Measurements from ENCODE around the gene APRT.

APRT gene

DNA sequence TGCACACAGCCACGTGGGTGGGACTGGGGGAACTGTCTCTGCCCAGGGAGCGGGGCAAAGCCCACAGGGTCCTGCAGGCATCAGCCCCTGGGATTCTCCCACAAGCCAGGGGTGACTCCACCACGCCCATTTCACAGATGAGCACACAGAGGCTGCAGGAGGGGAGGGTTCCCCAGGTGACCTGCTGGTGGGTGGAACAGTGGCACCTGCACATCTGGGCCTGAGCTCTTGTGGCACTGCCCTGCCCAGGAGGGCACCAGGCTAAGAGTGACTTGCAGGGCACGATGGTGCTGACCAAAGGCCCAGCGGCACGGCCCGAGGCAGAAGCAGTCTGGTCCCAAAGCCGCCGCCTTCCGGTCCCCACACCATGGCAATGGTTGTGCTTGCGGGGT lies 50.6 kb downstream of the APRT start:
- Histone ChIP-seq H3K36me3 (ENCODE audit: insufficient read depth, low read length) (no peaks in the 10 kb centered on the region), H3K9me3 (ENCODE audit: low read length) (no peaks in the 10 kb centered on the region), H2AFZ (ENCODE audit: low read length) (no peak overlapping the region), H3K9me2 (ENCODE audit: low read depth, low read length) (no peaks in the 10 kb centered on the region), H3K4me2 (ENCODE audit: low read length) (no peak overlapping the region), H3K9ac (ENCODE audit: low read length) (no peak overlapping the region), H3K27me3 (ENCODE audit: insufficient read depth, low read length) (peaks cover 36% of the 10 kb centered on the region), H4K20me1 (ENCODE audit: insufficient read depth, low read length) (no peaks in the 10 kb centered on the region), H3K27ac (ENCODE audit: low read depth, low read length, poor library complexity, severe bottlenecking) (no peak overlapping the region), H3K4me3 (ENCODE audit: low read depth, low read length, poor library complexity, severe bottlenecking) (no peak overlapping the region), H3K79me2 (ENCODE audit: insufficient read depth, low read length) (no peaks in the 10 kb centered on the region), H3K4me1 (ENCODE audit: insufficient read depth, low read length, severe bottlenecking) (no peaks in the 10 kb centered on the region), H3F3A (ENCODE audit: insufficient read depth, low read length) (no peaks in the 10 kb centered on the region)
- TF ChIP-seq EZH2 (IDR thresholded peaks at IDR 0.05; ENCODE audit: borderline replicate concordance, low read length) = no peak
- TF ChIP-seq, protein P1, sequence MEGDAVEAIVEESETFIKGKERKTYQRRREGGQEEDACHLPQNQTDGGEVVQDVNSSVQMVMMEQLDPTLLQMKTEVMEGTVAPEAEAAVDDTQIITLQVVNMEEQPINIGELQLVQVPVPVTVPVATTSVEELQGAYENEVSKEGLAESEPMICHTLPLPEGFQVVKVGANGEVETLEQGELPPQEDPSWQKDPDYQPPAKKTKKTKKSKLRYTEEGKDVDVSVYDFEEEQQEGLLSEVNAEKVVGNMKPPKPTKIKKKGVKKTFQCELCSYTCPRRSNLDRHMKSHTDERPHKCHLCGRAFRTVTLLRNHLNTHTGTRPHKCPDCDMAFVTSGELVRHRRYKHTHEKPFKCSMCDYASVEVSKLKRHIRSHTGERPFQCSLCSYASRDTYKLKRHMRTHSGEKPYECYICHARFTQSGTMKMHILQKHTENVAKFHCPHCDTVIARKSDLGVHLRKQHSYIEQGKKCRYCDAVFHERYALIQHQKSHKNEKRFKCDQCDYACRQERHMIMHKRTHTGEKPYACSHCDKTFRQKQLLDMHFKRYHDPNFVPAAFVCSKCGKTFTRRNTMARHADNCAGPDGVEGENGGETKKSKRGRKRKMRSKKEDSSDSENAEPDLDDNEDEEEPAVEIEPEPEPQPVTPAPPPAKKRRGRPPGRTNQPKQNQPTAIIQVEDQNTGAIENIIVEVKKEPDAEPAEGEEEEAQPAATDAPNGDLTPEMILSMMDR (IDR thresholded peaks at IDR 0.05; ENCODE audit: low read length) = no peak

DNA sequence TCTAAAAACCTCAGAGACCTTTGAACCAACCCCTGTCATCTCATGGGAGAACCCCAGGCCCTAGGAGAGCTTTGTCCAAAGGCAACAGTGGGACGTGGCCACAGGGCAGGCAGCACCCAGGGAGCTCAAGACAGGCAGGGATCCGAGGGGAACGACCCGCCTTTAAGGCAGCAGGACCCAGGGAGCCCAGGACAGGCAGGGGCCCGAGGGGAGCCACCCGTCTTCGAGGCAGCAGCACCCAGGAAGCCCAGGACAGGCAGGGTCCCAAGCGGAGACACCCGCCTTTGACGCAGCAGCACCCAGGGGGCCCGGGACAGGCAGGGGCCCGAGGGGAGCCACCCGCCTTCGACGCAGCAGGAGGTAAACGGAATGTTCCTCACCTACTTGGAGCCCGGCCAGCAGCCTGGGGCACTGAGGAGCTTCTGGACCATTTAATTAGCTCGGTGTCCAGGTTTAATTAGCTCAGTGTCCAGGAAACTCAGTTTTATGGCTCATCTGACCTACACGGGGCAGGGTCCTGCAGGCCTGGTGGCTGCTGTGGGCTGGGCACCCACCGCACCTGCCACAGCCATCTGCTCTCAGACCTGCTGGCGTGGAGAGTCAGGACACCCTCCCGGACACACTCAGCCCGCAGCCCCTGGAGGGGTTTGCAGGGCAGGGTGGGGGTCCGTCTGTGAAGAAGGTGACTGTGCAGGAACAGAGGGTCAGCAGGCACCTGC lies 51.1 kb downstream of the APRT start:
- H3K4me1 ChIP-seq (ENCODE audit: insufficient read depth, low read length, severe bottlenecking) = no peaks in the 10 kb centered on the region
- H3K27ac ChIP-seq (ENCODE audit: low read depth, low read length, poor library complexity, severe bottlenecking) = no peak overlapping the region
- no peak overlapping the region for H3K4me2 ChIP-seq (ENCODE audit: low read length)
- no peaks in the 10 kb centered on the region for H4K20me1 ChIP-seq (ENCODE audit: insufficient read depth, low read length)
- no peak overlapping the region for H3K9ac ChIP-seq (ENCODE audit: low read length)
- no peaks in the 10 kb centered on the region for H3K36me3 ChIP-seq (ENCODE audit: insufficient read depth, low read length)
- H2AFZ ChIP-seq (ENCODE audit: low read length) = no peak overlapping the region
- H3K9me2 ChIP-seq (ENCODE audit: low read depth, low read length) = no peaks in the 10 kb centered on the region
- peaks cover 36% of the 10 kb centered on the region for H3K27me3 ChIP-seq (ENCODE audit: insufficient read depth, low read length)
- no peaks in the 10 kb centered on the region for H3F3A ChIP-seq (ENCODE audit: insufficient read depth, low read length)
- no peaks in the 10 kb centered on the region for H3K9me3 ChIP-seq (ENCODE audit: low read length)
- H3K79me2 ChIP-seq (ENCODE audit: insufficient read depth, low read length) = no peaks in the 10 kb centered on the region
- H3K4me3 ChIP-seq (ENCODE audit: low read depth, low read length, poor library complexity, severe bottlenecking) = no peak overlapping the region
- TF ChIP-seq, protein P1 (IDR thresholded peaks at IDR 0.05; ENCODE audit: low read length) = no peak
- no peak for TF ChIP-seq EZH2 (IDR thresholded peaks at IDR 0.05; ENCODE audit: borderline replicate concordance, low read length)

DNA sequence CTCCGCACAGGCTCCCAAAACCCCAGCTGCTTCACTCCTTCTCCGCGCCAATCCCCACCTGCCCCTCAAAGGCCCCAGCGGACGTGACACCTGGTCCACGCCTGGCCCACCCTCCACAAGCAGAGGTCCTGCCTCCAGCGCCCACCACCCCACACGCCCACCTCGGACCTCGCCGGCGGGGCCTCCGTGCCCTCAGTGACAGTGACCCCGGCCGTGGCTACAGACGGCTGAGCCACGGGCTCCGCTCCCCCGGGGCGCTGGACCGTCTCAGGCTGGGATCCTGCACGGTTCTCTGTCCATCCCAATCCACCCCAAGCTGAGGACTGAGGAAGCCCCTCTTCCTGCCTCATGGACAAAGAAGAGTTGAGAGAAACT lies 51.8 kb downstream of the APRT start:
- H3K9me2 ChIP-seq (ENCODE audit: low read depth, low read length) = no peaks in the 10 kb centered on the region
- no peak overlapping the region for H3K4me3 ChIP-seq (ENCODE audit: low read depth, low read length, poor library complexity, severe bottlenecking)
- H3K9ac ChIP-seq (ENCODE audit: low read length) = no peak overlapping the region
- no peaks in the 10 kb centered on the region for H3K4me1 ChIP-seq (ENCODE audit: insufficient read depth, low read length, severe bottlenecking)
- H3K27me3 ChIP-seq (ENCODE audit: insufficient read depth, low read length) = peaks cover 30% of the 10 kb centered on the region
- H3K27ac ChIP-seq (ENCODE audit: low read depth, low read length, poor library complexity, severe bottlenecking) = no peak overlapping the region
- no peaks in the 10 kb centered on the region for H3F3A ChIP-seq (ENCODE audit: insufficient read depth, low read length)
- H3K9me3 ChIP-seq (ENCODE audit: low read length) = no peaks in the 10 kb centered on the region
- H3K4me2 ChIP-seq (ENCODE audit: low read length) = no peak overlapping the region
- H4K20me1 ChIP-seq (ENCODE audit: insufficient read depth, low read length) = no peaks in the 10 kb centered on the region
- no peaks in the 10 kb centered on the region for H3K36me3 ChIP-seq (ENCODE audit: insufficient read depth, low read length)
- H2AFZ ChIP-seq (ENCODE audit: low read length) = no peak overlapping the region
- no peaks in the 10 kb centered on the region for H3K79me2 ChIP-seq (ENCODE audit: insufficient read depth, low read length)
- no peak for TF ChIP-seq EZH2 (IDR thresholded peaks at IDR 0.05; ENCODE audit: borderline replicate concordance, low read length)
- TF ChIP-seq, protein P1 (IDR thresholded peaks at IDR 0.05; ENCODE audit: low read length) = no peak

All from OCI-LY1 (cell line).